Heart left ventricle (tissue), 16 donors: ENCODE measurements around the gene C22orf15. TPM values are rescaled to one million over a fixed set of nuclear protein-coding genes. Genes with fewer than 3 reads are reported as not detected.
A peak's percentile ranks its signal among the peaks of the same experiment; 100 is the strongest.

ENCODE experiments used
- ATAC-seq, 4 donors: fragments of 200-7000 bp; cut with Tn5 transposase; one replicate each; pipeline ENCODE4 v1.9.1; 2020 to 2022; ENCODE audit warnings: moderate library complexity in 4 of 4, mild to moderate bottlenecking in 3 of 4, moderate number of reproducible peaks in 1 of 4
- DNase-seq, 5 donors: peaks; one replicate each; pipeline ENCODE4 v3.0.0-alpha.2; 2020
- H3K27ac ChIP-seq, 12 donors: fragments of 200-600 bp; sonication (generic) in 4 of 12; one replicate each; pipeline versions ENCODE4 v1.5.0 to v1.8.0; 2016 to 2022; ENCODE audit warnings: mild to moderate bottlenecking in 2 of 12
- H3K27me3 ChIP-seq, 9 donors: fragments of 200-600 bp; sonication (generic) in 2 of 9; one replicate each; pipeline versions ENCODE4 v1.5.1 to v1.8.0; 2016 to 2022; ENCODE audit warnings: mild to moderate bottlenecking in 3 of 9
- H3K36me3 ChIP-seq, 9 donors: fragments of 200-600 bp; sonication (generic) in 2 of 9; one replicate each; pipeline versions ENCODE4 v1.5.0 to v1.8.0; 2018 to 2022; ENCODE audit warnings: mild to moderate bottlenecking in 2 of 9
- H3K4me1 ChIP-seq, 12 donors: fragments of 200-600 bp; sonication (generic) in 4 of 12; one replicate each; pipeline versions ENCODE4 v1.5.0 to v1.8.0; 2016 to 2022; ENCODE audit warnings: mild to moderate bottlenecking in 3 of 12
- H3K4me3 ChIP-seq, 12 donors: fragments of 200-600 bp; sonication (generic) in 4 of 12; one replicate each; pipeline versions ENCODE4 v1.5.0 to v1.8.0; 2017 to 2022; ENCODE audit warnings: mild to moderate bottlenecking in 9 of 12, moderate library complexity in 4 of 12
- H3K9me3 ChIP-seq, 12 donors: fragments of 200-600 bp; sonication (generic) in 4 of 12; one replicate each; pipeline versions ENCODE4 v1.5.0 to v1.8.0; 2016 to 2022; ENCODE audit warnings: mild to moderate bottlenecking in 1 of 12
- CTCF ChIP-seq, 12 donors: fragments of 200-600 bp; sonication (generic) in 4 of 12; IDR thresholded peaks; one replicate each; pipeline versions ENCODE4 v1.5.0 to v1.8.0; 2018 to 2022; ENCODE audit warnings: antibody characterized with exemption in 12 of 12, mild to moderate bottlenecking in 5 of 12
- POLR2A ChIP-seq, 2 donors: fragments of 450-650 bp; IDR thresholded peaks; one replicate each; pipeline ENCODE4 v1.6.1; 2017; ENCODE audit warnings: antibody characterized with exemption in 2 of 2, mild to moderate bottlenecking in 2 of 2, moderate library complexity in 2 of 2
- WGBS, 4 donors: extraction: QIAGEN DNeasy Blood & Tissue Kit in 2 of 4; methylation state at CpG; one replicate each; pipeline versions ENCODE4 v1.1.5 to v1.1.7; 2013 to 2018; 5-methylcytosine and 5-hydroxymethylcytosine counted together
- intact Hi-C, 10 donors: fragments of 100-400 bp; cut with DNase I; formaldehyde crosslinking; loops; one replicate each; pipeline versions ENCODE4 v1.11.1 to v1.14.2; 2022
- long read RNA-seq, 3 donors: library from polyadenylated mRNA; unstranded; transcript quantifications; one replicate each; pipeline ENCODE4 v2.0.0, GENCODE V29; 2020 to 2021
- polyA plus RNA-seq, 2 donors: library from polyadenylated mRNA; stranded (reverse); fragments of 200-250 nt; gene quantifications; one replicate each; pipeline ENCODE4 v1.2.3, GENCODE V29; 2013
- total RNA-seq, 9 donors: library from RNA; depleted of rRNA in 2 of 9; stranded (reverse); fragments of >200 nt in 2 of 9; fragmentation: NEBNext Ultra II Directional in 3 of 9; extraction: Animal tissue kit (Norgen Biotek cat#: 25700) in 3 of 9; gene quantifications; one replicate each; pipeline versions ENCODE4 v1.1.0 to v1.2.4, GENCODE V29; 2016 to 2023
- donor health status: ischemic (EF 13 %, LVEDD 7.1; RV severe dilation, severe dysfunction).
- donor health status: healthy with polysubstance abuse.
- donor health status: DM: no; HTN: yes; CAD: no.
- donor health status: DM: no; HTN: no; CAD: no.
- donor health status: ischemic (EF 25% LVEDD 6.9; RV normal size, moderate dysfunction).
- donor health status: ischemic (EF 25% LVEDD 5.7; RV mildly dilated, moderate dysfunction).
- donor health status: healthy.
- donor health status: DM: yes; HTN: yes; CAD: no.
- donor health status: ischemic (EF 35%, LVEDD 5.7; RV mildly dilated, moderate dysfunction).
- donor health status: nonischemic (EF 11% LVEDD 7.7; RV severe dilation, severe dysfunction).
- donor health status: DM: yes; HTN: yes; CAD: no.
- donor health status: PGD.
- donor health status: ischemic (EF 29% LVEDD 5.4; RV normal size, mild dysfunction).
- donor health status: nonischemic (EF 23%, LVEDD 6.1; RV moderate dilation, normal function).

Gene C22orf15
- total RNA-seq (not detected), polyA plus RNA-seq (not detected)
- long read RNA-seq, donor 1, partial matches to known transcripts, result 0 of 1 reads
- long read RNA-seq, donor 1, other reads (novel, unspliced or antisense), result 1 of 1 reads
- long read RNA-seq, donor 2, partial matches to known transcripts, result 0 of 1 reads
- long read RNA-seq, donor 2, other reads (novel, unspliced or antisense), result 1 of 1 reads
- long read RNA-seq, donor 3, partial matches to known transcripts, result 0 of 1 reads
- long read RNA-seq, donor 3, other reads (novel, unspliced or antisense), result 1 of 1 reads

- WGBS, 4 donors, result 35 to 47% (median 44%) methylated on average over 23 of the region's 23 CpGs
- Histone ChIP-seq H3K27ac (no peak within 1 kb of the TSS), H3K4me3 (peak within 1 kb of the TSS in 4 of 12 donors; percentile 12 to 42 (median 24)), H3K36me3 (peaks cover 0 to 16% (median 0%) of the 10 kb centered on the region in 9 donors), H3K4me1 (peaks cover 0 to 46% (median 29%) of the 10 kb centered on the region in 12 donors), H3K9me3 (no peaks in the 10 kb centered on the region), H3K27me3 (no peaks in the 10 kb centered on the region)
- DNase-seq, result no peak
- TF ChIP-seq POLR2A (IDR thresholded peaks at IDR 0.05) (no peak), CTCF (IDR thresholded peaks at IDR 0.05) (no peak)
- ATAC-seq, result no peak
- intact Hi-C loops, result loop anchor here in 5 of 10 donors (10.0 kb wide), 2 partner anchors 138 to 218 kb away; no protein-coding TSS in a partner anchor
These were observed at the start of gene C22orf15 for GRCh38 chr22:23762842-23763578. C22orf15 (plus strand) TSS chr22:23762990; CDS start chr22:23763307, 317 bp downstream.

GRCh38 chr22:23713696-23714595, 48.8 kb upstream of the C22orf15 start:
- Histone ChIP-seq H3K27ac (no peak overlapping the region), H3K4me1 (peaks cover 0 to 19% (median 10%) of the 10 kb centered on the region in 12 donors), H3K4me3 (no peak overlapping the region), H3K36me3 (peaks cover 0 to 59% (median 49%) of the 10 kb centered on the region in 9 donors), H3K9me3 (no peaks in the 10 kb centered on the region), H3K27me3 (no peaks in the 10 kb centered on the region)
- WGBS, 4 donors, result 90 to 96% (median 91%) methylated on average over 24 to 28 of the region's 28 CpGs
- DNase-seq, result no peak
- intact Hi-C loops, result no loop called here
- TF ChIP-seq POLR2A (IDR thresholded peaks at IDR 0.05), result no peak
- ATAC-seq, result no peak

GRCh38 chr22:23714596-23715578, 47.9 kb upstream of the C22orf15 start:
- intact Hi-C loops, result loop anchor here in 1 of 10 donors (5.0 kb wide), 1 partner anchor 37 kb away; the partner anchor contains the start of genes VPREB3 and ZNF70
- DNase-seq (no peak), ATAC-seq (no peak)
- H3K27ac ChIP-seq, result no peak overlapping the region
- 87 to 92% (median 89%) methylated on average over 8 to 23 of the region's 23 CpGs for WGBS, 4 donors
- H3K4me1 ChIP-seq, result peaks cover 0 to 19% (median 10%) of the 10 kb centered on the region in 12 donors
- no peaks in the 10 kb centered on the region for H3K9me3 ChIP-seq
- peaks cover 0 to 49% (median 41%) of the 10 kb centered on the region in 9 donors for H3K36me3 ChIP-seq
- no peak overlapping the region for H3K4me3 ChIP-seq
- no peaks in the 10 kb centered on the region for H3K27me3 ChIP-seq
- TF ChIP-seq CTCF (IDR thresholded peaks at IDR 0.05) (no peak), POLR2A (IDR thresholded peaks at IDR 0.05) (no peak)
